Superior temporal gyrus (tissue), 1 donor: ENCODE measurements around the gene RNF217.

Source experiments
- DNase-seq: peaks from one replicate; pipeline ENCODE4 v3.0.0-alpha.2; 2016; ENCODE audit errors: extremely low spot score

Gene RNF217

GRCh38 chr6:124989136-124989983 lies 27.1 kb downstream of the RNF217 start:
- DNase-seq: no peak

DNA sequence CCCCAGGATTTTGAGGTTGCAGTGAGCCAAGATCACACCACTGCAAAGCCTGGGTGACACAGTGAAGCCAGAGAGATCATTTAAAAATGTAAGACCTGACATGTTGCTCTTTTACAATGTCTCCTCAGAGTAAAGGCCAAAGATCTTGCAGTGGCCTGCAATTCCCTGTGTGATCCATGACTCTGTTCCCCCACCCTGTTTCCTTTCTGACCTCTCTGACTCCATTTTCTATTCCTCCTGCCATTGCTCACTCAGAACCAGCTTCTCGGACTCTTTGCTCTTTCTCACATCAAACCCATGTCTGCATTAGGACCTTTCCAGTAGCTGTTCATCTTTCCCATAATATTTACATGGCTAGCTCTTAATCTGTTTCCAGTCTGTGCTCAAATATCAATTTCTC lies 28.8 kb downstream of the RNF217 start:
- no peak for DNase-seq

- no peak for DNase-seq
These were observed 29.6 kb downstream of the RNF217 start for GRCh38 chr6:124991764-124992295.

GRCh38 chr6:124993327-124993726 lies 31.1 kb downstream of the RNF217 start:
- DNase-seq: no peak

DNA sequence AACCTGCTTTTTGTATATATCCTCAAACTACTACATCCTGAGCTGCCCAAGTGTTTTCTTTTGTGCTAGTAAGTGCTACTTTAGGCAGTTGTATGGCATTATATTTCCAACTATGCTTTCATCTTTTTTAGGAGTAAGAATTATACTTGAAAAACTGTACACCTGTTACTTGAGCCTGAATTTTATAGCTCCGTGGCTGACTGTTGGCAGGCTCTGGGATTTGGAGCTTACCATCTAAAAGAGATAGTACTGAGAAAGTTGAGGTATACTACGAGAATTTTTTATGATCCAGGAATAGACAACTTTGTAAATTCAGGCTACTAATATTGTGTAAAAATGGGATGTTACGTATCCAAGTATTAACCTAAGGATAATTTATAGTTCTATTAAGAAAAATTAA lies 32.4 kb downstream of the RNF217 start:
- DNase-seq: no peak

GRCh38 chr6:124995131-124995530 lies 32.9 kb downstream of the RNF217 start:
- no peak for DNase-seq

DNA sequence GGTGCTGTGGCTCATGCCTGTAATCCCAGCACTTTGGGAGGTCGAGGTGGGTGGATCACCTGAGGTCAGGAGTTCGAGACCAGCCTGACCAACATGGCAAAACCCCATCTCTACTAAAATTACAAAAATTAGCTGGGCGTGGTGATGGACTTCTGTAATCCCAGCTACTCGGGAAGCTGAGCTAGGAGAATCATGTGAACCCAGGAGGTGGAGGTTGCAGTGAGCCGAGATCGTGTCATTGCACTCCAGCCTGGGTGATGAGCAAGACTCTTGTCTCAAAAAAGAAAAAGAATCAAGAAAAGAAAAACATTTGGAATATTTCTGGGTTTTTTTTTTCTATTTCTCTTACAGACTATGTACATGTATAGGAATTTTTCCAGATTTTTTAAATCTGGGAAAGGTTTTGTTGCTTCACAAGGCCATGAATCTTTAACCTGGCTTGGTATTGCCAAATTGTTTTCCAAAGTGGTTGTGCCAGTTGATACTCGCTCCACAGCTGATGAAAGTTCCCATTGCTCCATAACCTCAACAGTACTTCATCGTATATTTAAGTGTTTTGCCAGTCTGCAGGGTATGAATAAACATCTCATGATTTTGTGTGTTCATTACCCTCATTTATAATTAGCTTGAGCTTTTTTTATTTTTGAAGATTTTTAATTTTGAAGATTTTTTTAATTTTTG lies 33.5 kb downstream of the RNF217 start:
- DNase-seq: no peak

DNA sequence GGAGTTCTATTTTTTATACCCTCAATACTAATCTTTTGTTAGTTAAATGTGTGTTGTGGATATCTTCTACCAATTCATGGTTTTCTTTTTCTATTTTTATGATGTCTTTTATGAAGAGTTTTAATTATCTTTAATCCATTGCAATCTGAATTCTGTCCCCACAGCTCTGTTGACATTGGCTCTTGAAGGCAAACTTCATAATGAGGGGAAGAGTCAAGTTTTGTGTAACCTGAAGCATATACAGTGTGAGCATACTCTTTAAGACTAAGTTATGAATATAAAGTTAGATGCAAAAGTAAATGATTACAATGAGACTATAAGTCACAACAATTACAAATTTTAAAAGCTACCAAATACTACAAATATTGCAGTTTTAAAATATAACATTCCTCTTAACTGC lies 34.2 kb downstream of the RNF217 start:
- DNase-seq: no peak

DNA sequence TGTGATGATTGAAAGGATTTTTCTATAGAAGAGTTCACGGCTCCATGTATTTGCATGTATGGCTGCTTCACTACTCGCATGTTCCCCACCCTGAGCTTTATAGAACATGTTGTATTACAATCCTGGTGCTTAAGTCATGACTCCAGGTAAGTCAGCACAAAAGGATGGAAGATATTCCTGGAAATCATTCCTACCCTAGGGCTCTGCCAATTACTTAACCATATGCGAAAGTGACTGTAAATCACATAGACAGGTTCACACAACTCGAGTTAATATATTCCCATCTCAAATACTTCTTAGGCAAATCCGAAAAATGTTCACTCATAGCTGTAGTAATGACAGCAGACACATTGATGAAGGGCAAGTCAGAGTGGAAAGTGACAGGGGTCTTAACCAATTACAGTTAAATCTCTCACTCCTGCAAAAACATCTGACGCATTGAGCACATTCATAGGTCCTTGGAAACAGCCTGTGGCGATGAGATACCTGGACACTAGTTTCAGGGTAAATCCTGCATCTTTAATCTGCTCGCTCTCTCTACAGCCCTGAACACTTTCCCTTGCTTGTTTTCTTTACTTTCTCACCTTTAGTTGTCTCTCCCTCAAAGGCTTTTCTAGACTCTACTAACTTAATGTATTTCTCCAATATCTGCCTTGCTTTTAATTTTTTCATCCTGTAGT lies 35.1 kb downstream of the RNF217 start:
- DNase-seq: no peak

GRCh38 chr6:124999105-124999764 lies 37.0 kb downstream of the RNF217 start:
- DNase-seq: no peak

DNA sequence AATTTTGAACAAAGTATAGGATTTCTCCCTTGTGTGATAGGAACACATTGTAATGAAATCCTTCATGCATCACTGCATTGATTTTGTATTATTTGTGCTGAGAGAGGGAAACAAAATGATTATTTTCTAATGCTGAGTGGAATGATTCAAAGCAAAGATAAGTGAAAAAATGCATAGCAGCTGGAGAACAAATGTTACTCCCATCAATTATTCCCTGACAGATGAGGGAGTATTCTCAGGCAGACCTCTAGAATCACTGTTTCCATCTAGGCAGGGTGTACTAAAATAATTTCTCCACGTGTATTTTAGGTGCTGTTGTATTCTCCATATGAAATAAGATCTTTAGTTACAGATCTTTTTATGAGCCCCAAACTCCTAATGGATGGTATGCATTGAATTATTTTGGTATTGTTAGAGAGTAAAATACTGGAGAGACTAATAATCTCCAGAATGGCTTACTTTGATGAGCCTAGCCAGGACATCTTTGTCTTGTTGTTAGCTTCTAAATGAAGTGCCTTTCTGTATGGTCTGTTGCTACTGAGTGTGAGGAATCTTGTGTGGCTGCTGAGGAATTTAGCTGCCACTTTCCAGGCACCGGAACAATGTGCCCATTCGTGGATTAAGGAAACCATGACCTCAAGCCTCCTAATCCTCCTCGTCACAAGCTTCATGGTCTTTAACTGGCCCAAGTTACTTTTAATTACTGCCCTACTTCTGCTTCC lies 39.6 kb downstream of the RNF217 start:
- no peak for DNase-seq

DNA sequence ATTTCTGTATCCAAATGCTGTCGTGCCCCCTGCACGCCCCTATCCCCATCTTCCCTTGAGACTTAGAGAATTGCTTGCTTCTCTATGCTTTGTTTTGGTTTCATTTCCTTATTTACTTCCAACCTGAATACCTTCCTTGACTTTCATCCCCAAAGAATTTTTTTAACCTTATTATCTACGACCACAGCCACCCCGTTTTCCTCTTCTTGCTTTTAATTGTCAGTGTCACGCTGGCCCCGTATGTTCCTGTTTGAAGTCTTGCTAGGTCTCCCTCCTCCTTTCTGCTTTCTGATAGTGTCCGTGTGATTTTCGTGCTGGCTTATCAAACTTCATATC lies 40.1 kb downstream of the RNF217 start:
- DNase-seq: no peak

DNA sequence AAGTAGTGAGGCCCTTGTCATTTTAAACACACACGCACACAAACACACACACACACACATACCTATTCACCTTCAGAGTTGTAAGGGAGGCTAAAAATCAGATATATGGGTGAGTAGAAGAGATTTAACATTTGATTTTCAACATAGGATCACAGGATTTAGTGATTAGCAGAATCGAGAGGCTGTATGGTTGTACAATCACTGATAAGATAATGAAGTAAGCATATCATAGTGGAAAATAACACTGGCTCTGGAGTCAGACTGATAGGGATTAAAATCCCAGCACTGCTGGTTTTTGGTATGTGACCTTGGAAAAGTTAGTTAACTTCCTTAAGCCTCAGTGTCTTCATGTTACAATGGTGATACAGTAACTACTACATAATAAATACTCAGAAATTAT lies 40.8 kb downstream of the RNF217 start:
- DNase-seq: no peak

DNA sequence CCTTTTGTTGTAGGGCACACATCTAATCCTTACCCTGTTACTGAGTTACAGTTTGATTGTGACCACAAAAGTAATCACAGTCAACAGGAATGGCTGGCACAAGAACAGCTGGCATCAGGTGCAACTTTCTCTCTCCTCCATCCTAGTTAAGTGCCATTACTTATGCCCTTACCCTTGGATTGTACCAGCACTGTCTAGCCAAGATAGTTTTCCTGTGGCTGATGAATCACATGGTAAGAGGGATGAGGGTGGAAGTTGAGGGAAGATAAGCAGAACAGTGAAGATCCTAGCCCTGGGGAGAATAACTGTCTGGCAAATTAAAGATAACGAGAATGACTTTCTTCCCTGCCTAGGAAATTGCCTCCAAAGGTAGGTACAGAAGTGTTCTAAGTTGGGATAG lies 42.0 kb downstream of the RNF217 start:
- DNase-seq: no peak

DNA sequence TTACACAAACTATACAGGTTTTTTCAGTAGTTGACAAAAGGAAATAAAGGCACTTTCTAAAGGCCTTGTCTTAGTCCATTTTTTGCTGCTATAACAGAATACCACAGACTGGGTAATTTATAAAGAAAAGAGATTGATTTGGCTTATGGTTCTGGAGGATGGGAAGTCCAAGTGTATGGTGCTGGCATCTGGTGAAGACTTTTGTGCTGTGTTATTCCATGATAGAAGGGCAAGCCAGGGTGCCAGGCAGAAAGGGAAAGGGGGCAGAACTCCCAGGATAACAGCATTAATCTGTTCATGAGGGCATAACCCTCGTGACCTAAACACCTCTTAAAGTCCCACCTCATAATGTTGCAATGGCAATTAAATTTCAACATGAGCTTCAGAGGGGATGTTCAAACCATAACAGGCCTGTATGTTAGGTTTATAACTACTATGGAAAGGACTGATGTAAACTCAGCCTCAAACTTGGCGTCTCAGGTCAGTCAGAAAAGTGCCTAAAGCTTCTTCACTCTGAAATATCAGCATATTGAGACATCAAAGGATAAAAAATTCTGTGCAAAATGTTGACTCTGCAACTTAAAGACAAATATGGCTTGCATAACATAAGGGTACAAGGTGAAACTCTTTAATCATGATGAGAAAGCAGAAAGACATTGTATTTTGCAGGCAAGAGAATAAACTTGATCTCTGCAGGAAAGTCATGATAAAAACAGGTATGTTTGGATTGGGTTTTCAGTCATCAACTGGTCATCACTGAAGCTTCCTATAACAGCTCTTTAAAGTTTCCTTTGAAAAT lies 42.8 kb downstream of the RNF217 start:
- no peak for DNase-seq

DNA sequence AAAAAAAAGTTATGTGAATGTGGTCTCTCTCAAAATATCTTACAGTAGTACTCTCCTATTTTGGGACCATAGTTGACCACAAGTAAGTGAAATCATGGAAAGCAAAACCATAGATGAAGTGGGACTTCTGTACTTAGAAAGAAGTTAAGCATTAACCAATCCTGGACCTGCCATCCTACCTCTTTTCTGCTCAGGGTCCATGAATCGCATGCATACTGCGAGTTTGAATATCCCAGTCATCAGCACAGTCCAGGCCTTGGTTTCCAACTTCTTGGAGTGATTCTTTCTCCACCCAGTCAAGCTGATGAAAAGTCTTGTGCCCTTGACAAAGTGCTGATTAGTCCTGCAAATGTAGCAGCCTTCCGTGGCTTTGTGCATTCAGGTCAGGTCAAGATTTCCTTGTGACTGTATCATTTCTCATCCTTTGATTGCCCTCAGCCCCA lies 46.0 kb downstream of the RNF217 start:
- no peak for DNase-seq

- no peak for DNase-seq
These were observed 46.7 kb downstream of the RNF217 start for GRCh38 chr6:125008957-125009356.

DNA sequence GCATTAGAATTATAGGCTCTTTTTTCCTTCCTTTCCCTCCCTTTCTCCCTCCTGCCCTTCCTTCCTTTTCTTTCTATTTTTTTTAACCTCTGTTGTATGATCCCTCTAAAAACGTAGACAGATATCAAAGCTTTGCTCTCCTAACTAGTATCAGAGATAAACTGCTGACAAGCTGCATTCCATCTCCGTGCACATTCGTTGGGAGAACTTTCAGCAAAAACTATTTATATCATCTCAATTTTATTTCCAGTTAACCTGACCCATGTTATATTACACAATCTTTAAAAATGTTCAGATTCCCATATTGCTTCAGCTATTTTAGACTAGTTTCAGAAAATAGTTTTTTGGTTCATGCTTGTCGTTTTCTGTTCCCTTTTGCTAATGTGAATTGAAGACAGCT lies 47.3 kb downstream of the RNF217 start:
- DNase-seq: no peak

- DNase-seq: no peak
These were observed 51.9 kb downstream of the RNF217 start for GRCh38 chr6:125013938-125014660.

DNA sequence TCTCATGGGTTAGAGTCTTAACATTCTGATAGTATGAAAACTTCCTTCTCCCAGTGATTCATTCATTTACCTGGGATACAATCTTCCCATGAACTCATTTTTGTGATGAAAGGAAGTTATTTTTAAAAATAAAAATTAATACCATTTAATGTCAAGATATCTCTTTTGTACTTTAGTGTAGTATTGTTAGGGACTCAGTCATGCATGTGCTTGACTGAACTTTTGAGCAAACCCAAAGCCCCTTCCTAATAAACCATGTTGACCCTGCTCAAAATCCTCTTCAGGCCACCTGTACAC lies 52.4 kb downstream of the RNF217 start:
- DNase-seq: no peak
